ENCODE results near the gene PTPRN2.

PTPRN2 gene

GRCh38 chr7:157615101-157615817 is 972.4 kb downstream of the PTPRN2 start:
- no peak for DNase-seq

DNA sequence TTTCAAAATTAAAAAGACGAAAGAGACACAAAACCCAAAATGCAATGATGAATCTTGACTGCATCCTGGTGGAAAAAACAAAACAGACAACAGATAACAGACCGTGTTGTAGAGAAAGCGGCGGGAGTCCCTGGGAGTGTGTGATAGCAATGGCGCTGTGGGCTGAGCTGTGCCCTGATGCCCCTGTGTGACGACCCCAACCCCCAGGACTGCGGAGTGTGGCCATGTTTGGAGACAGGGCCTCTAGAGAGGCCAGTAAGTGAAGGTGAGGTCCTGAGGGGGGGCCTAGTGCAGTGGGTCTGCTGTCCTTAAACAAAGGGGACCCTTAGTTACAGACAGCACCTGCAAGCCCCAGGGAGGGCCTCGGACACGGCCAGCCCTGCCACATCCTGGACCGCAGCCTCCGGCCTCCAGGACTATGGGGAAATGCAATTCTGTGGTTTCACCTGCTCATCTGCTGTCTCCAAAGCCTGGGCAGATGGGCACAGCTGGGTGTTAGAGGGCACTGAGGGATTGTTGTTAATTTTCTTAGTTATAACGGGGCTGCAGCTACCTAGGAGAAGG is 973.1 kb downstream of the PTPRN2 start:
- DNase-seq: no peak

DNA sequence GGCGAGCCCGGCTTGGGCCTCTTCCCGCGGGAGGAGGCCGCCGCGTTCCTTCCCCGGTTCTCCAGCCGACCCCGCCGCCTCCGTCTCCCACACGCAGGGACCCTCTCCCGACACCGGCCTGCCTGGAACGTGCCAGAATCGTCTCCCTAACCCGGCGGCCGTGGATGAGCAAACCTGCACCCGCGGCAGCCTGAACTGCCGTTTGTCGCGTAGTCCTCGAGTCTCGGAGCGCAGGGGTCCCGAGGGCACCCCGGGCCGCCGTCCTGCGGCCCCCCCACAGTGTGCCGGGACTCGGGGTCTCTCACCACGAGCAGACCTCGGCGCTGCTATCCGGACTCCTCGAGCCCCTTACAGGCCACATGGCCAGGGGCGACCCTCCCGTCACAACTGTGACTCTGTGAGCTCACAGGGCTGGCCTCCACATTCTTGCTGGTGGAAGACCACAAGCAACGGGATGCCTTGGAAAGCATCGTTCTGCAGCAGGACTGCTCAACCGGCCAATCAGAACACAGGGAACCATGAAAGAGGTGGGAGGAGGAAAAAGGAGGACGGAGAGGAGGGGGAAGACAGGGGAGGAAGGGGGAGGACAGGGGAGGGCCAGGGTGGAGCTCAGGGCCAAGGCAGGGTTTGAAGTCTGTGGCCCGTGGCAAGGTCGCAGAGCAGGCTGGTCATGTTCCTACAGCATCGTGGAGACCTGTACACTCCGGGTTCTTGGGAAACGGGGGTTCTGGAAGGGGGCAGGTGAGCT is 973.9 kb downstream of the PTPRN2 start:
- DNase-seq: no peak

DNA sequence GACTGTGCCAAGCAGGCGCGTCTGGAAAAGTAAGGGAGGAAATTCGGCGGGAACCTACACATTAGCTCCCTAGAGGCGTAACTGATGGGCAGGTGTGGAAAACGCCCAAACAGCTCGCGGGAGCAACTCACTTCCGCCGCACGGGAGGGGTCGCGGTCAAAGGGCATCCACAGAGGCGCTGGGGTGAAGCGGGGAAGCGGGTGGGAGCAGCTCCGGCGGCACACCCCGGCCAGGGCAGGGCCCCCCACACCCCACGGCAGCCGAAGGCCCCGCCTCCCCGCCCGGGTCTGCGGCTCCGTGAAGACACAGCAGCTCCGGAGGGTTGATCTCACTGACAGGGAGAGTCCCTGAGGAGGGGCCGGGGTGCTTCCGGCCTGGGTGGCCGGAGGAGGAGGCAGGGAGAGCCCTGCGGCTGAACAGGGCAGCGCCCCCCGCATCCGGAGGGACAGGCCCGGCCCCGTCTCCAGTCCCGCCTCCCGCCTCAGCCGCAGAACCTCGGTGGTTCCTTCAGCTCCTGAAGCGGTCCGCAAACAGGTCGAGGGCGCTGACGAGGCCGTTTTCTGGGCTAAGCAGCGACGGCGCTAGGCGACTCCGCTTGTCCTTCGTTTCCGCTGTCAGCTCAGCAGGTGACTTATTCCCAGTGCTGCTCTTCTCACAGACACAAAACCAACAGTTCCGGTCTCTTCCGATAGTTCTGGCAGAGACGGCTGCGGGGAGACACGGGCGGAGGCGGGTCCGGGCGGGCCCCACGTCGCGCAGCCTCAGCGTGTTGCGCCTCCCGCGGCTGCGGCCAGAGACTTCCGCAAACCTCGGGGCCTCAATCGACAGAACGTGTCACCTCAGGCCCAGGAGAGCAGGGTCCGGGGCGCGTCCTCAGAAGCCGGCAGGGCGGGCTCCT is 974.7 kb downstream of the PTPRN2 start:
- DNase-seq: no peak

DNA sequence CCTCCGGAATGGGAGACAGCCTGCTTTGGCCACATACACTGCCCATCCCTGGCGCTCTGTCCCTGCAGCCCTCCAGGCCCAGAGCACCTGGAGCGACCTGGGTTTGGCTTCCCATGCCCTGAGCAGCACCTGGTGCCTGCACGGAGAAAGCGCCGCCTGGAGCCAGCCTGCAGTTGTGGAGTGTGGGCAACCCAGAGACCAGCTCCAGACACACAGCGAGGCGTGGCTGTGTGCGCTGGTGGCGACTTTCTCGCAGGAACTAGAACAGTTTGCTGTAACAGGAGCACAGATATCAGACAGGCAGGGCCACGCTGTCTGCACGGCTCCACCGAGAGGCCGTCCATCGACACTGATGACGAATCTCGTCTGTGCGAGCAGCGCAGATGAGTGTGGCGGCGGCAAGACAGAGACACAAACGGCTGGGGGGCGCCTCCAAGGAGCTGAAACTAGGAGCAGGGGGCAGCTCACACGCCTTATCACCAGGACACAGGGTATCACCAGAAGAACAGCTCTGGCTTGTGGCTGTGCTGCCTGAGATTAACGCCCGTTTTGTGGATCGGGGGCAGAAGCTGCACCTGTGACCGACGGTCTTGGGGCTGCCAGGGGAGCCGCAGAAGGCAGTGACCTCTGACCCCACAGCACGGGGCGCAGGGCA is 975.5 kb downstream of the PTPRN2 start:
- no peak for DNase-seq

DNA sequence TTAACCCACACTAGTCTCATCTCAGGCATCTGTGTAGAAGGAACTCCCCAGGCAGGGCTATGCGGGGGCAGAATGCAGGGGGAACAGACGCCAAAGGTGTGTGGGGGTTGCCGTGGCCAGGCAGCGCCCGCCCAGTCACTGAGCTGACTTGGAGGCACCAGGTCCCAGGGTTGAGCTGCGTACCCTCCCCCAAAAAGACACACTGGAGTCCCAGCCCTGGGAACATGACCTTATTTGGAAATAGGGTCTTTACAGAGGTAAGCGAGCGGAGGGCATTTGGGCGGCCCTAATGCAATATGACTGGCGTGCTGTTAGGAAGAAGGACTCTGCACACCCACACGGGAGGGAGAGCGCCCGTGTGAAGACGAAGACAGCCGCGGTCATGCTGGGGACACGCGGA is 976.3 kb downstream of the PTPRN2 start:
- no peak for DNase-seq

- DNase-seq: no peak
Observed at GRCh38 chr7:157610671-157611295, 976.8 kb downstream of the PTPRN2 start.

DNA sequence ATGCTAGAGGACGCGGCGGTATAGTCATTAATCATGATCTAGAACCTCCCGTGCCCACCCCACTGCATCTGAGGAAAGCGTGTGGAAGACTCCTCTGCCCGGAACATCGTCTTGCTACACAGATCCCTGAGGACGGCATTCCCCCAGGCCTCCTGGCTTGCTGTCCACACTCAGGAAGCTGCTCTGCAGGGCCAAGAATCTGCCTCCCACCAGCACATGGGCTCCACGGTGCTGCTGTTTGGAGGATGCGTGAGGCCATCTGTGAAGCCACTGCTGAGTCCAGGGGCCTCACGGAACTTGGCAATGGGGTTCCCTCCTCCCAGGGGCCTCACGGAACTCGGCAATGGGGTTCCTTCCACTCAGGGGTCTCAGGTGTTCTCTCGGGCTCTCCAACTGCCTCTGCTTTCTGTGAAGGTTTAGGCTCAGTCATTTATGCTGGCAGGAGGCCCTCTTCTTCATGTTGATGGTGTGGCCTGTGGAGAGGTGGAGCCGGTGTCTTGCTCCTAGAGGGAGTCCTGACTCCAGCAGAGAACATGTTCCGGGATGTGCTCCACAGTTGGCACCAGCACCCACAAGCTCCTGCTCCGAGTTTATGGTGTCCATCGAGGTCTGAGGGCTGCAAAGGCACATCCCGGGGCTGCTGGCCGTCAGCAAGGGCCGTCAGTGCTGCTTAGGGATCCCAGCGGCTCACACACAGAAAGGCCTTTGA is 977.5 kb downstream of the PTPRN2 start:
- no peak for DNase-seq

DNA sequence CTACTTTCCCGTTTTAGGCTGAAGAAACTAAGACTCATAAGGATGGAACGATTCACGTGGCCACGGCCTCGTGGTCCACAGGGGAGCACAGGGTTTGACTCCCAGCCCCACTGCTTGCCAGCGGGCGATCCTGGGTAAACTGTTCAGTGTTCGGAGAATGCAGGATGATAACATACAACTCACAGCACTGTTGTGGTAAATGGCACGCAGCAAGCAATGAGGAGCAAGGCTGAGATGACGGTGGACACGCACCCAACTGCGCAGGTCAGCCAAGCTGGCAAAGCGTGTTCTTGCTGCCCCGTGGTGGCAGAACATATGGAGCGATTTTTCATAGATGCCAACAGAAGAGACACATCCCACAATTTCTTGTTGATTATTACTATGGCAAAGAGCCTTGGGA is 978.1 kb downstream of the PTPRN2 start:
- no peak for DNase-seq

- DNase-seq: no peak
Observed at GRCh38 chr7:157607218-157607617, 980.4 kb downstream of the PTPRN2 start.

- no peak for DNase-seq
Observed at GRCh38 chr7:157606140-157606539, 981.5 kb downstream of the PTPRN2 start.

GRCh38 chr7:157605638-157606037 is 982.0 kb downstream of the PTPRN2 start:
- DNase-seq: no peak

- DNase-seq: no peak
Observed at GRCh38 chr7:157604661-157605381, 982.8 kb downstream of the PTPRN2 start.

- DNase-seq: no peak
Observed at GRCh38 chr7:157603716-157604115, 983.9 kb downstream of the PTPRN2 start.

DNA sequence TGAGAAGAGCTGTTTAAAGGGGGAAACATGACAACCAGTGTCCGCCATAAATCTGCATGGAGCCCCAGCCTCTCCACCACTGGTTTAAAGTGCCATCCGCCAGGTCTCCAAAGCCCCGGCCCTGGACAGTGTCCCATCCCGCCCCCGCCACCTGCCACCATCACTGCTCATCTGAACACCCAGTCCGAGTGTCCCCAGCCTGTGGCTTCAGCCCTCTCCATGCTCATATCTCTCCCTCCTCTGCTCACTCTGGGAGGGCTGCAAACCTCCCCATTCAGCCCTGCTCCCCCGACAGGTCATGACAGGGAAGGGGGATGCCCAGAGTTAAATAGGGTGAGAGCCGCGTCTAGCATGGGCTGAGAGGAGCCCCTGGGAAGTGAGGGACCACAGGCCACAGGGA is 984.6 kb downstream of the PTPRN2 start:
- no peak for DNase-seq

DNA sequence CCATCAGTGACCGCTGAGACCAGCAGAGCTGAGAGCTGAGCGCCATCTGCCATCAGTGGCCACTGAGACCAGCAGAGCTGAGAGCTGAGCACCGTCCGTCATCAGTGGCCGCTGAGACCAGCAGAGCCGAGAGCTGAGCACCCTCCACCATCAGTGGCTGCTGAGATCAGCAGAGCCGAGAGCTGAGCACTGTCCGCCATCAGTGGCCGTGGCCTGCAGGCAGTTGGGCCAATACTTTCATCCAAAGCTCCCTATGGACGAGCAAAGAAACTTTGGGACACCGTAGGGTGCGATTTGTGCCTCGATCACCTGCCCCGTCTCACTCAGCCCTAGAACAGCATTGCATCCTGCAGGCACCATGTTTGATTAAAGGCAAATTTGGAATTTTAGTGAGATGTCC is 985.0 kb downstream of the PTPRN2 start:
- no peak for DNase-seq

- no peak for DNase-seq
Observed at GRCh38 chr7:157602156-157602555, 985.5 kb downstream of the PTPRN2 start.

DNA sequence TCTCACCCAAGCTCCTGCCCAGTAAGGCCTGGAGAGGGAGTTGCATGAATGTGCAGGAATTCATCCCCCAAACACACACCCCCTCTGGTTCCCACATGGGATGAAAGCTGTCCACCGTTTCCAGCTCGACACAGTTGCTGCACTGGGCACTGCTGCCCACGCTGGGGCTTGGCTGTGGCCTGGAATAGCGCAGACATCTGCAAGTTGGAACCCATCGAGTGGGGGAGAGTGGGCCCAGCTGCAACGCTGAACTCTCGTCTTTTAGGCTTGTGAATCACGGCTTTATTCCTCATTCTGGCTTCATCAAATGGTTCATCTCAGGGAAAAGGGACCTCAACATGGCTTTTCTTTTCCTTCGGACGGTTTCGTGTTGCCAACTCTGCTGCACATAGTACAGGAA is 986.1 kb downstream of the PTPRN2 start:
- DNase-seq: no peak

DNA sequence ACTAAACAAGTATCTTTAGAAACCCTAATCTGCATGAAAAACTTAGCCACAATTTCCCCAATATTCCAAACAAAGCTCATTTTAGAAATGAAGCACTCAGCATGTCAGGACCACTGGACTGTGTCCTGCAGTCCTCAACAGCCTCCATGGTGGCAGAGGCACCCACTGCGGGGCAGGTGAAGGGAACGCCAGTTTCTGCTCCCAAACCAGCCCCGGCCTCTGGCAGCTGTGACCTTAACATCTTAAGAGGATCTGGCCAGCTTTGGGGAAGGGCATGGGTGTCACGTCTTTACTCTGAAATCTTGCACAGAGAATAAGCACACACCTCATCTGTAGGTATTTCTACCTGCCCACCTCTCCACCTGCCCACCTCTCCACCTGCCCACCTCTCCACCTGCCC is 988.1 kb downstream of the PTPRN2 start:
- no peak for DNase-seq

DNA sequence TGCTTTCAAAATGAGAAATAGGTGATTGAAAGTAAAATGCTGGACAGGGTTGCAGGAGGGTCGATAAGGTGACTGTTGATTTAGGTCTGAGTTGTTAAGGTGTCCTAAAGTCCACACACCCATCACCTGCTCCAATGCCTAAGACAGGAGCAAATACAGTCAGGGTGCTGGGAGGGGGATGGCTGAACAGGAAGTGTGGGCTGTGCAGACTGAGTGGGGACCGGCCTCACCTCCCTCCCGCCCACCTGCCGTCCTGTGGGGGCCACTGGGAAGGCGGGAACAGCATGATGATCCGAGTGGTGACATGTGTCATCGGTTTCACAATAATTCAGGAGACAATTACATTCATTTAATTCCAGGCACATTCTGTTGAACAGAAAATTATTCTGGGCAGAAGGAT is 990.1 kb downstream of the PTPRN2 start:
- peak; percentile 70 for DNase-seq

DNA sequence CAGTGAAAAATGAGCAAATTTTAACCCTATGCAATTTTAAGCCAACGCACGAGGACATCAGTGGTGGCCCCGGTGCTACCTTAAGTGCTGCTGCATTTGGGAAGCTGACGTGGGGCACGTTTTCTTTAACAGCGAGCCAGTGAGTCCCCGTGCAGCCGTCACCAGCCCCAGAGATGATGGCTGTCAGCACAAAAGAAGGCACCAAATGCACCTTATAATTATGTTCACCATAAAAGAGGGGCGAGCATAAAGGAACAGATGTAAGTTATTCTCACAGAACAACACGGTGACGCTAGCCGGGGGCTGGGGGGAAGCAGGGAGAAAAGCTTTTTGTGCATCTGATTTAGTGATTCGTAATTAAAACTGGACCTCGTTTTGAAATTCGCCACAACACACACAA is 990.7 kb downstream of the PTPRN2 start:
- DNase-seq: peak; percentile 81
